Hepatocyte (in vitro differentiated cells): ENCODE measurements around the gene CTSD.

ENCODE experiments used
- CTCF ChIP-seq: fragments of 200-600 bp; sonication (generic); IDR thresholded peaks from 2 replicates; pipeline ENCODE4 v1.5.1; 2016; ENCODE audit warnings: antibody characterized with exemption, mild to moderate bottlenecking; ENCODE audit not compliant: poor library complexity
- EZH2 ChIP-seq: fragments of 200-600 bp; sonication (generic); IDR thresholded peaks from 2 replicates; pipeline ENCODE4 v1.6.1; 2016; ENCODE audit warnings: antibody characterized with exemption, mild to moderate bottlenecking, borderline replicate concordance
- EZH2phosphoT487 ChIP-seq: fragments of 200-600 bp; sonication (generic); IDR thresholded peaks from one replicate; pipeline ENCODE4 v1.6.1; 2018; ENCODE audit warnings: antibody characterized with exemption, mild to moderate bottlenecking, low read depth, moderate library complexity; ENCODE audit not compliant: unreplicated experiment, severe bottlenecking

- TF ChIP-seq EZH2phosphoT487: no peak
- TF ChIP-seq CTCF: no peak
- no peak for TF ChIP-seq EZH2
Measured at GRCh38 chr11:1742869-1743584, 20.7 kb downstream of the CTSD start.
